DMS 273 (cell line): ENCODE measurements around the gene PNPLA7.
A peak's percentile ranks its signal among the peaks of the same experiment; 100 is the strongest.

Source experiments
- DNase-seq: peaks from one replicate; lab custom pipeline; 2025; ENCODE audit not compliant: unreplicated experiment; lab: John Stamatoyannopoulos, UW

PNPLA7 gene

GRCh38 chr9:137462986-137463930 lies 86.9 kb downstream of the PNPLA7 start:
- peak; percentile 87 for DNase-seq

GRCh38 chr9:137462396-137462985 lies 87.7 kb downstream of the PNPLA7 start:
- no peak for DNase-seq

- no peak for DNase-seq
Observed at GRCh38 chr9:137461663-137462395, 88.4 kb downstream of the PNPLA7 start.

- no peak for DNase-seq
Observed at GRCh38 chr9:137461316-137461662, 88.9 kb downstream of the PNPLA7 start.

GRCh38 chr9:137460363-137461315 lies 89.6 kb downstream of the PNPLA7 start:
- DNase-seq = no peak

GRCh38 chr9:137459601-137460362 lies 90.4 kb downstream of the PNPLA7 start:
- DNase-seq = no peak

GRCh38 chr9:137459152-137459600 lies 91.0 kb downstream of the PNPLA7 start, which contains the start of gene NSMF:
Gene NSMF (minus strand): TSS chr9:137459334. CDS start chr9:137459102, 232 bp downstream.
- peak; percentile 96 for DNase-seq

- peak; percentile 93 for DNase-seq
Observed at GRCh38 chr9:137458194-137459151, 91.7 kb downstream of the PNPLA7 start.

- no peak for DNase-seq
Observed at GRCh38 chr9:137457406-137458193, 92.6 kb downstream of the PNPLA7 start.

- DNase-seq = no peak
Observed at GRCh38 chr9:137456864-137457405, 93.3 kb downstream of the PNPLA7 start.

GRCh38 chr9:137456061-137456863 lies 93.9 kb downstream of the PNPLA7 start:
- DNase-seq = no peak

- no peak for DNase-seq
Observed at GRCh38 chr9:137455359-137455991, 94.7 kb downstream of the PNPLA7 start.

- DNase-seq = peak; percentile 36
Observed at GRCh38 chr9:137454597-137455358, 95.4 kb downstream of the PNPLA7 start.

- DNase-seq = no peak
Observed at GRCh38 chr9:137454145-137454596, 96.0 kb downstream of the PNPLA7 start.

- DNase-seq = peak; percentile 43
Observed at GRCh38 chr9:137453643-137454081, 96.5 kb downstream of the PNPLA7 start.
